Measurements from ENCODE around the gene LRRK1.

- TF ChIP-seq CTCF (IDR thresholded peaks at IDR 0.05; ENCODE audit: borderline replicate concordance, extremely low read depth, low read length, poor library complexity, severe bottlenecking) (no peak), EZH2 (IDR thresholded peaks at IDR 0.05; ENCODE audit: borderline replicate concordance, low read depth, low read length, severe bottlenecking) (no peak)
These were observed 10.7 kb upstream of the LRRK1 start for GRCh38 chr15:100908466-100908865.
